Stomach (tissue), 9 donors: Measurements from ENCODE around the gene TENM4. TPM values are rescaled to one million over a fixed set of nuclear protein-coding genes. Genes with fewer than 3 reads are reported as not detected.

Source experiments
- DNase-seq, 2 donors: peaks; one replicate each; pipeline versions ENCODE4 v3.0.0 to v3.0.0-alpha.2; 2013 to 2019
- H3K27ac ChIP-seq, 5 donors: fragments of 200-600 bp in 4 of 5; sonication (generic) in 4 of 5; one replicate each; pipeline ENCODE4 v1.5.1; 2013 to 2019; ENCODE audit warnings: mild to moderate bottlenecking in 1 of 5, moderate library complexity in 1 of 5
- H3K27me3 ChIP-seq, 3 donors: fragments of 200-600 bp; sonication (generic); one replicate each; pipeline ENCODE4 v1.5.1; 2017 to 2019; ENCODE audit warnings: mixed run types in 1 of 3
- H3K36me3 ChIP-seq, 4 donors: fragments of 200-600 bp; sonication (generic); 1 replicate in 3 of 4; 2 replicates in 1 of 4; pipeline ENCODE4 v1.5.1; 2016 to 2019
- H3K4me1 ChIP-seq, 4 donors: fragments of 200-600 bp; sonication (generic); one replicate each; pipeline ENCODE4 v1.5.1; 2016 to 2019
- H3K4me3 ChIP-seq, 4 donors: fragments of 200-600 bp; sonication (generic) in 3 of 4; one replicate each; pipeline ENCODE4 v1.5.1; 2016 to 2019; ENCODE audit warnings: mild to moderate bottlenecking in 1 of 4
- H3K9me3 ChIP-seq, 4 donors: fragments of 200-600 bp; sonication (generic); one replicate each; pipeline ENCODE4 v1.5.1; 2016 to 2019
- EP300 ChIP-seq: sonication (generic); formaldehyde crosslinking; IDR thresholded peaks from one replicate; pipeline ENCODE4 v1.6.1; 2017; ENCODE audit warnings: antibody characterized with exemption
- POLR2A ChIP-seq, 4 donors: fragments of 450-650 bp; IDR thresholded peaks; one replicate each; pipeline ENCODE4 v1.6.1; 2016; ENCODE audit warnings: antibody characterized with exemption in 4 of 4, control low read depth in 2 of 4, mild to moderate bottlenecking in 1 of 4, moderate library complexity in 1 of 4
- POLR2AphosphoS5 ChIP-seq, 3 donors: sonication (generic); formaldehyde crosslinking; IDR thresholded peaks; one replicate each; pipeline ENCODE4 v1.6.1; 2016; ENCODE audit warnings: antibody characterized with exemption in 3 of 3
- WGBS, 5 donors: extraction: QIAGEN DNeasy Blood & Tissue Kit in 3 of 5; methylation state at CpG; one replicate each; pipeline versions ENCODE4 v1.1.5 to v1.1.7; 2013 to 2018; 5-methylcytosine and 5-hydroxymethylcytosine counted together
- intact Hi-C: fragments of 100-400 bp; cut with DNase I; formaldehyde crosslinking; loops from one replicate; pipeline ENCODE4 v1.15.1; 2023; ENCODE audit warnings: low total_unique reads
- polyA plus RNA-seq, 3 donors: library from polyadenylated mRNA; stranded (reverse); fragments of 200-250 nt; gene quantifications; one replicate each; pipeline ENCODE4 v1.2.3, GENCODE V29; 2013
- total RNA-seq, 5 donors: library from RNA; depleted of rRNA; stranded (reverse); fragments of >200 nt; gene quantifications; one replicate each; pipeline versions ENCODE4 v1.1.0 to v1.2.3, GENCODE V29; 2014 to 2016
- TF ChIP-seq, protein P1 (sequence below), 7 experiments: fragments of 450-650 bp in 4 of 7; fragments of 200-600 bp in 3 of 7; sonication (generic) in 3 of 7; IDR thresholded peaks; one replicate each; pipeline ENCODE4 v1.5.1; 2016 to 2019; ENCODE audit warnings: antibody characterized with exemption in 7 of 7, control low read depth in 2 of 7, mild to moderate bottlenecking in 1 of 7
- donor health status: healthy with polysubstance abuse.
- donor health status: Bipolar disorder and iron deficiency.
- donor health status: healthy.

Gene TENM4
- total and polyA plus RNA-seq, 8 donors = 0.06 to 13.2 (median 0.87) TPM; not detected in 1

DNA sequence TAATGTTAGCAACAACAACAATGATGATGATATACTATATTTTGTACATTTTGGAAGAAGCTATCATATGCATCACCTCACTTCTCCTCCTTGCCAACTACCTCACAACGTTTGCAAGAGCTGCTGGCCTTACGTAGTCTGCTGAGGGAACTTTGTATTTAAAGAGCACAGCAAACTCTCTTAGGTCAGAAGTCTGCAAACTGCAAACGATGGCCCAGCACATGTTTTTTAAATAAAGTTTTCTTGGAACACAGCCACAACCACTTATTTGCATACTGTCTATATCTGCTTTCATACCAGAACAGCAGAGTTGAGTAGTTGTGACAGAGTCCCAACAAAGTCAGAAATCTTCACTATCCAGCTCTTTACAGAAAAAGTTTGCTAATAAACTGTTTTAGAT, 261.7 kb downstream of the TENM4 start:
- Histone ChIP-seq H3K27me3 (no peaks in the 10 kb centered on the region), H3K4me1 (peaks cover 0 to 4% (median 0%) of the 10 kb centered on the region in 4 donors), H3K36me3 (no peaks in the 10 kb centered on the region), H3K4me3 (no peak overlapping the region), H3K27ac (no peak overlapping the region), H3K9me3 (no peaks in the 10 kb centered on the region)
- TF ChIP-seq EP300 (no peak), POLR2A (IDR thresholded peaks at IDR 0.05) (no peak), POLR2AphosphoS5 (IDR thresholded peaks at IDR 0.05) (no peak)
- TF ChIP-seq, protein P1, sequence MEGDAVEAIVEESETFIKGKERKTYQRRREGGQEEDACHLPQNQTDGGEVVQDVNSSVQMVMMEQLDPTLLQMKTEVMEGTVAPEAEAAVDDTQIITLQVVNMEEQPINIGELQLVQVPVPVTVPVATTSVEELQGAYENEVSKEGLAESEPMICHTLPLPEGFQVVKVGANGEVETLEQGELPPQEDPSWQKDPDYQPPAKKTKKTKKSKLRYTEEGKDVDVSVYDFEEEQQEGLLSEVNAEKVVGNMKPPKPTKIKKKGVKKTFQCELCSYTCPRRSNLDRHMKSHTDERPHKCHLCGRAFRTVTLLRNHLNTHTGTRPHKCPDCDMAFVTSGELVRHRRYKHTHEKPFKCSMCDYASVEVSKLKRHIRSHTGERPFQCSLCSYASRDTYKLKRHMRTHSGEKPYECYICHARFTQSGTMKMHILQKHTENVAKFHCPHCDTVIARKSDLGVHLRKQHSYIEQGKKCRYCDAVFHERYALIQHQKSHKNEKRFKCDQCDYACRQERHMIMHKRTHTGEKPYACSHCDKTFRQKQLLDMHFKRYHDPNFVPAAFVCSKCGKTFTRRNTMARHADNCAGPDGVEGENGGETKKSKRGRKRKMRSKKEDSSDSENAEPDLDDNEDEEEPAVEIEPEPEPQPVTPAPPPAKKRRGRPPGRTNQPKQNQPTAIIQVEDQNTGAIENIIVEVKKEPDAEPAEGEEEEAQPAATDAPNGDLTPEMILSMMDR (IDR thresholded peaks at IDR 0.05) = no peak
- DNase-seq = no peak
- 19 to 49% (median 25%) methylated on average over 3 of the region's 3 CpGs for WGBS, 5 donors
- intact Hi-C loops = no loop called here

DNA sequence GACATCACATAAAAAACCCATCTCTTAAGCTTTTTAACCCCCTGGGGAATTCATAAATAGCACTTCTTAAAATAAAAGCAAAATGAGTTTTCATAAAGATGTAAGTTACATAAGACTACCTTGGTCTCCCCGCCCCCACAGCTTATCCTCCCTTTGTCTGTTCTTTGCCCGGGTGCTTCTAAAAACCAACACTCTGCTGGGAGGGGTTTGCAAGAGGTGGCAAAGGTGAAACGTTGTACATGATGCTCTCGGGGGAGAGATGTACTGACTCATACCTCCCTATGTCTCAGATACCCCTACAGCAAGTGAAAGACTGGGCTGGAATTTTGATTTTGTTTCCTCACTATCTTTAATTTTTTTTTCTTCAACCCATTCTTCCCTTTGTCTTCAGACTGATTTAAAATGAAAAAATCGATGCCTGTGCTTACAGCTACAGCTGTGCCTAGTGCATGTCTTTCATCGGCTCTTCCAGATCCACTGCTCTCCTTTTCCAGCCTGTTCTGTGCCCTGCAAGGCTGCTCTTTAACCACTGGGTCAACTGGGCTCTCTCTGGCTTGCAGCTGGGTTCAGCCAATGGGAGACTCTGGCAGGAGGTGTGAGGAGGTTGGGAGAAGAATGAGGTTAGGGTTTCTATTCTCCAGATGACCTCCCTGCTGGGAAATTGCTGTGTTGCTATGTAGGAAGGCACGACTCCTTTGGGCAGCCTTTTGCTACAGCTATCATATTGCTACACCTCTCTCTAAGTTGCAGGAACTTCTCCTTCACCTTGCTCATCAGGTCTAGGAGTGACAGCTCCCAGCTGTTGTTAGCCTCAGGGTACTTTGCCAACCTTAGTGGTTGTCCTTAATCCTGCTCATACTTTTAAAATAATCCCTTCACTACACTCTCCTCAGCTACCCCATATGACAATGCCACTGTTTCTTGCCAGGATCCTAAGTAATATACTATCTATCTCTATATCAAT, 266.5 kb downstream of the TENM4 start:
- no peak for TF ChIP-seq EP300
- TF ChIP-seq POLR2AphosphoS5 (IDR thresholded peaks at IDR 0.05) = no peak
- TF ChIP-seq, protein P1 (IDR thresholded peaks at IDR 0.05) = no peak
- TF ChIP-seq POLR2A (IDR thresholded peaks at IDR 0.05) = no peak
- H3K4me3 ChIP-seq = no peak overlapping the region
- 41 to 54% (median 51%) methylated on average over 7 of the region's 7 CpGs for WGBS, 5 donors
- H3K4me1 ChIP-seq = peaks cover 0 to 6% (median 0%) of the 10 kb centered on the region in 4 donors
- no peak for DNase-seq
- H3K27ac ChIP-seq = no peak overlapping the region
- H3K27me3 ChIP-seq = no peaks in the 10 kb centered on the region
- H3K36me3 ChIP-seq = no peaks in the 10 kb centered on the region
- intact Hi-C loops = no loop called here
- H3K9me3 ChIP-seq = no peaks in the 10 kb centered on the region

DNA sequence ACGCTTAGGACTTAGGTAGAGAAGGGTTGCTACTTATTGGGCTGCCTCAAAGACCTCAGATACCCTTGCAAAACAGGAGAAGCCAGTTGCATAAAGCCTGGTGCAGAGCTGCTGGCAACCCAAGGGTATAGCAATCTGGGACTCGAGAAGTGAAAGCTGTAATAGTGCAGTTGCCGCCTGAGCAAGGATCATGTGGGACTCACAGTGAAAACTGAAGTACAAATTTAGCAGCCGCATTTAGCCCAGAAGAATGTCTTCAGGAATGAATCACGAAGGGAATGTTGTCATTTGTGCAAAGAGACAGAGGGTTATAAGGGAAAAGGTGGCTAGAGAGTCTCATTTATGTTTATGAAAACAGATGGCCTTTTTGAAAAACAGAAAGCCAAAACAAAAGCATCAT, 267.2 kb downstream of the TENM4 start:
- no peak overlapping the region for H3K27ac ChIP-seq
- peaks cover 0 to 6% (median 0%) of the 10 kb centered on the region in 4 donors for H3K4me1 ChIP-seq
- H3K36me3 ChIP-seq = no peaks in the 10 kb centered on the region
- no peak overlapping the region for H3K4me3 ChIP-seq
- no peaks in the 10 kb centered on the region for H3K9me3 ChIP-seq
- TF ChIP-seq POLR2A (IDR thresholded peaks at IDR 0.05) = no peak
- no peak for TF ChIP-seq POLR2AphosphoS5 (IDR thresholded peaks at IDR 0.05)
- no peak for TF ChIP-seq EP300
- TF ChIP-seq, protein P1 (IDR thresholded peaks at IDR 0.05) = no peak
- no peaks in the 10 kb centered on the region for H3K27me3 ChIP-seq
- DNase-seq = peak in 1 of 2 donors; percentile 16
- WGBS, 5 donors = 60 to 82% (median 70%) methylated on average over 5 of the region's 5 CpGs
- intact Hi-C loops = no loop called here

DNA sequence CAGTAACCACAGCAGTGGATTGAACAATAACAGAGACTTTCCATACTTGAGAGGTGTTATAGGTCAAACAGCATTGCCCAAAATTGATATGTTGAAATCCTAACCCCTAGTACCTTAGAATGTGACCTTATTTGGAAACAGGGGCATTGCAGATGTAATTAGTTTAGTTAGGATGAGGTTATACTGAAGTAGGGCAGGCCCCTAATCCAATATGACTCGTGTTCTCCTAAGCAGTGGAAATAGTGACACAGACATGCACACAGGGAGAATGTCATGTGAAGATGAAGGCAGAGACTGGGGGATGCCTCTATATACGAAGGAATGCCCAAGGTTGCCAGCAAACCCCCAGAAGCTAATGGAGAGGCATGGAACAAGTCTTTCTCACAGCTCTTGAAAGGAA, 270.5 kb downstream of the TENM4 start:
- no peak for DNase-seq
- Histone ChIP-seq H3K27ac (no peak overlapping the region), H3K36me3 (no peaks in the 10 kb centered on the region), H3K27me3 (no peaks in the 10 kb centered on the region), H3K4me3 (no peak overlapping the region), H3K9me3 (no peaks in the 10 kb centered on the region), H3K4me1 (peaks cover 0 to 6% (median 0%) of the 10 kb centered on the region in 4 donors)
- 68 to 93% (median 82%) methylated on average over 2 of the region's 2 CpGs for WGBS, 5 donors
- TF ChIP-seq EP300 (no peak), POLR2A (IDR thresholded peaks at IDR 0.05) (no peak), POLR2AphosphoS5 (IDR thresholded peaks at IDR 0.05) (no peak)
- TF ChIP-seq, protein P1 (IDR thresholded peaks at IDR 0.05) = no peak
- intact Hi-C loops = no loop called here
